ENCODE results near the gene TPRX1. TPM values are rescaled to one million over a fixed set of nuclear protein-coding genes. Genes with fewer than 3 reads are reported as not detected.
A peak's percentile ranks its signal among the peaks of the same experiment; 100 is the strongest.
"Not testable (repeated sequence)": the region's sequence is repeated elsewhere in the genome, so short reads cannot be mapped to it uniquely, and the experiment has no call there.

The TPRX1 gene
- not detected in 2 replicates for total RNA-seq (2021)
- not detected for Bru-seq, nascent RNA
- BruChase-seq, experiment 1, labeled RNA remaining after a 2-hour chase = not detected
- BruChase-seq, experiment 2, labeled RNA remaining after a 6-hour chase = not detected
- long read RNA-seq = 0 reads

- CTCF ChIA-PET; H3K4me1 ChIP-seq (ENCODE audit: insufficient read depth, low read length, poor library complexity, severe bottlenecking); H3K4me3 ChIP-seq (ENCODE audit: low read depth, low read length, poor library complexity, severe bottlenecking); H3K36me3 ChIP-seq (ENCODE audit: insufficient read depth, low read length, poor library complexity, severe bottlenecking); BruUV-seq (replicated peaks); POLR2A ChIA-PET (ENCODE audit: low non-redundant PET); intact Hi-C loops (cut with micrococcal nuclease; ENCODE audit: unreplicated experiment); H3K27ac ChIP-seq (ENCODE audit: low read depth, low read length, poor library complexity, severe bottlenecking); H3K27me3 ChIP-seq (replicated peaks; ENCODE audit: insufficient read depth, low read depth, low read length, poor library complexity); DNase-seq (ENCODE audit: low spot score); H3K9me3 ChIP-seq (ENCODE audit: low read depth, low read length, poor library complexity, severe bottlenecking): not testable (repeated sequence)
Observed at GRCh38 chr19:47804451-47804850, at the start of gene TPRX1. Gene TPRX1 (minus strand): TSS chr19:47804551. CDS start chr19:47804539, 12 bp downstream.

- no peaks in the 10 kb centered on the region for H3K27me3 ChIP-seq (replicated peaks; ENCODE audit: insufficient read depth, low read depth, low read length, poor library complexity)
- no peaks in the 10 kb centered on the region for H3K36me3 ChIP-seq (ENCODE audit: insufficient read depth, low read length, poor library complexity, severe bottlenecking)
- CTCF ChIA-PET = interaction anchor here (1.3 kb wide), 1 partner anchor 16 kb away, joined by 4 read pairs; no protein-coding TSS in a partner anchor
- no peak for DNase-seq (ENCODE audit: low spot score)
- no peak overlapping the region for H3K27ac ChIP-seq (ENCODE audit: low read depth, low read length, poor library complexity, severe bottlenecking)
- intact Hi-C loops (cut with micrococcal nuclease; ENCODE audit: unreplicated experiment) = no loop called here
- BruUV-seq (replicated peaks) = no TSS peak
- H3K4me3 ChIP-seq (ENCODE audit: low read depth, low read length, poor library complexity, severe bottlenecking) = no peak overlapping the region
- peaks cover 4% of the 10 kb centered on the region for H3K4me1 ChIP-seq (ENCODE audit: insufficient read depth, low read length, poor library complexity, severe bottlenecking)
- POLR2A ChIA-PET (ENCODE audit: low non-redundant PET) = no interaction called here
- H3K9me3 ChIP-seq (ENCODE audit: low read depth, low read length, poor library complexity, severe bottlenecking) = no peaks in the 10 kb centered on the region
- TF ChIP-seq CTCF (conservative IDR thresholded peaks at IDR 0.05; ENCODE audit: low read depth, low read length) = no peak
- TF ChIP-seq EZH2 (IDR thresholded peaks at IDR 0.05; ENCODE audit: borderline replicate concordance, low read depth, low read length, poor library complexity, severe bottlenecking) = no peak
Observed at GRCh38 chr19:47853003-47853402, 48.7 kb upstream of the TPRX1 start.

- DNase-seq (ENCODE audit: low spot score) = peak; percentile 49
- no peak for TF ChIP-seq EZH2 (IDR thresholded peaks at IDR 0.05; ENCODE audit: borderline replicate concordance, low read depth, low read length, poor library complexity, severe bottlenecking)
- peak; percentile 79 for TF ChIP-seq CTCF (conservative IDR thresholded peaks at IDR 0.05; ENCODE audit: low read depth, low read length)
- no peak overlapping the region for H3K27ac ChIP-seq (ENCODE audit: low read depth, low read length, poor library complexity, severe bottlenecking)
- no TSS peak for BruUV-seq (replicated peaks)
- POLR2A ChIA-PET (ENCODE audit: low non-redundant PET) = no interaction called here
- H3K27me3 ChIP-seq (replicated peaks; ENCODE audit: insufficient read depth, low read depth, low read length, poor library complexity) = no peaks in the 10 kb centered on the region
- CTCF ChIA-PET = interaction anchor here (0.6 to 1.2 kb wide), 2 partner anchors 20 to 24 kb away, joined by 4 read pairs; no protein-coding TSS in a partner anchor
- peak overlapping the region; percentile 27 for H3K4me3 ChIP-seq (ENCODE audit: low read depth, low read length, poor library complexity, severe bottlenecking)
- H3K4me1 ChIP-seq (ENCODE audit: insufficient read depth, low read length, poor library complexity, severe bottlenecking) = peaks cover 4% of the 10 kb centered on the region
- H3K9me3 ChIP-seq (ENCODE audit: low read depth, low read length, poor library complexity, severe bottlenecking) = no peaks in the 10 kb centered on the region
- H3K36me3 ChIP-seq (ENCODE audit: insufficient read depth, low read length, poor library complexity, severe bottlenecking) = no peaks in the 10 kb centered on the region
- intact Hi-C loops (cut with micrococcal nuclease; ENCODE audit: unreplicated experiment) = no loop called here
Observed at GRCh38 chr19:47848823-47849473, 44.6 kb upstream of the TPRX1 start.

Data from A673 (cell line).